Bronchial epithelial cell (primary cell): Measurements from ENCODE around the gene MMP7. TPM values are rescaled to one million over a fixed set of nuclear protein-coding genes. Genes with fewer than 3 reads are reported as not detected.

ENCODE experiments used
- DNase-seq: peaks from one replicate; pipeline ENCODE4 v3.0.0-alpha.2; 2010; ENCODE audit warnings: low read depth
- FAIRE-seq: peaks from 2 replicates; lab custom pipeline; 2011; peaks lifted over from hg19 to GRCh38; lab: Jason Lieb, UNC
- H3K27me3 ChIP-seq: 2 replicates; pipeline ENCODE4 v1.5.1; 2011; ENCODE audit warnings: low read length; ENCODE audit not compliant: control insufficient read depth, insufficient read depth
- H3K36me3 ChIP-seq: 2 replicates; pipeline ENCODE4 v1.5.1; 2011; ENCODE audit warnings: low read length; ENCODE audit not compliant: control insufficient read depth, insufficient read depth
- H3K4me3 ChIP-seq: 2 replicates; pipeline ENCODE4 v1.5.1; 2011; ENCODE audit warnings: mild to moderate bottlenecking, low read depth, low read length, control low read depth
- CTCF ChIP-seq: IDR thresholded peaks from 2 replicates; pipeline ENCODE4 v1.5.1; 2011; ENCODE audit warnings: mild to moderate bottlenecking, moderate library complexity, low read length, control low read depth, inconsistent platforms; ENCODE audit not compliant: insufficient read depth, severe bottlenecking
- total RNA-seq: library from RNA; depleted of rRNA; stranded (reverse); fragments of >200 nt; gene quantifications from 2 replicates; pipeline ENCODE4 v1.2.1, GENCODE V29; 2014

The MMP7 gene
- total RNA-seq, 1 donor from 2014 or later: not detected

- no peak overlapping the region for H3K4me3 ChIP-seq
- no peaks in the 10 kb centered on the region for H3K27me3 ChIP-seq
- DNase-seq: no peak
- H3K36me3 ChIP-seq: no peaks in the 10 kb centered on the region
- no peak for FAIRE-seq
- no peak for TF ChIP-seq CTCF
Measured at GRCh38 chr11:102493524-102493923, 37.0 kb downstream of the MMP7 start.

GRCh38 chr11:102491969-102492368 lies 38.6 kb downstream of the MMP7 start:
- FAIRE-seq (no peak), DNase-seq (no peak)
- no peak for TF ChIP-seq CTCF
- no peaks in the 10 kb centered on the region for H3K27me3 ChIP-seq
- H3K4me3 ChIP-seq: no peak overlapping the region
- H3K36me3 ChIP-seq: no peaks in the 10 kb centered on the region

- FAIRE-seq: no peak
- Histone ChIP-seq H3K36me3 (no peaks in the 10 kb centered on the region), H3K4me3 (no peak overlapping the region), H3K27me3 (no peaks in the 10 kb centered on the region)
- no peak for TF ChIP-seq CTCF
- DNase-seq: no peak
Measured at GRCh38 chr11:102489186-102490145, 41.1 kb downstream of the MMP7 start.

GRCh38 chr11:102488208-102488607 lies 42.3 kb downstream of the MMP7 start:
- Histone ChIP-seq H3K27me3 (no peaks in the 10 kb centered on the region), H3K36me3 (no peaks in the 10 kb centered on the region), H3K4me3 (no peak overlapping the region)
- no peak for FAIRE-seq
- no peak for DNase-seq
- TF ChIP-seq CTCF: no peak

- FAIRE-seq (no peak), DNase-seq (no peak)
Measured at GRCh38 chr11:102487214-102487613, 43.3 kb downstream of the MMP7 start.

More at GRCh38 chr11:102487214-102487613, 43.3 kb downstream of the MMP7 start:
- TF ChIP-seq CTCF: no peak
- Histone ChIP-seq H3K4me3 (no peak overlapping the region), H3K36me3 (no peaks in the 10 kb centered on the region), H3K27me3 (no peaks in the 10 kb centered on the region)
